Stimulated activated CD8-positive, alpha-beta memory T cell treated with anti-CD3 and anti-CD28 coated beads, Interleukin-15, amount 100 ng/mL, for 4 hours (primary cell): Measurements from ENCODE around the gene URB1.
"Not testable (repeated sequence)": the region's sequence is repeated elsewhere in the genome, so short reads cannot be mapped to it uniquely, and the experiment has no call there.

Experiments
- DNase-seq, 2 donors: peaks; one replicate each; pipeline ENCODE4 v3.0.0-alpha.2; 2020; ENCODE audit warnings: low read depth in 2 of 2

The URB1 gene

DNA sequence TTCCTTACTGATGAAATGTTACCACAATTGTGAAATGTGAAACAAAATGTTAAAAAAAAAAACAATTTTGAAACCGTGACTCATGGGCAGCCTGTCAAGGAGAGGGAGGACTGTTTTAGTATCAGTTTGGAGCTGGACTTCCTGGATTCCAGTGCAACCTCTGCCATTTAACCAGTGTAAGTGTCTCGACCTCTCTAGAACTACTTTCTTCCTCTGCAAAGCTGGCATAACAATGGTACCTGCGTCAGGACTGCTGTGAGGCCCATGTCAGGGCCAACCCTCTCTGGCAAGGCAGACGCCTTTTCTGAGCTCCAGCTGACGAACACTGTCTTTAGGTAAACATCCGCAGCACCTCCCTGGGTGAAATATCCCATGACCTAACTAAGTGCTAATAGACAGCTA is 20.9 kb downstream of the URB1 start:
- no peak for DNase-seq

DNA sequence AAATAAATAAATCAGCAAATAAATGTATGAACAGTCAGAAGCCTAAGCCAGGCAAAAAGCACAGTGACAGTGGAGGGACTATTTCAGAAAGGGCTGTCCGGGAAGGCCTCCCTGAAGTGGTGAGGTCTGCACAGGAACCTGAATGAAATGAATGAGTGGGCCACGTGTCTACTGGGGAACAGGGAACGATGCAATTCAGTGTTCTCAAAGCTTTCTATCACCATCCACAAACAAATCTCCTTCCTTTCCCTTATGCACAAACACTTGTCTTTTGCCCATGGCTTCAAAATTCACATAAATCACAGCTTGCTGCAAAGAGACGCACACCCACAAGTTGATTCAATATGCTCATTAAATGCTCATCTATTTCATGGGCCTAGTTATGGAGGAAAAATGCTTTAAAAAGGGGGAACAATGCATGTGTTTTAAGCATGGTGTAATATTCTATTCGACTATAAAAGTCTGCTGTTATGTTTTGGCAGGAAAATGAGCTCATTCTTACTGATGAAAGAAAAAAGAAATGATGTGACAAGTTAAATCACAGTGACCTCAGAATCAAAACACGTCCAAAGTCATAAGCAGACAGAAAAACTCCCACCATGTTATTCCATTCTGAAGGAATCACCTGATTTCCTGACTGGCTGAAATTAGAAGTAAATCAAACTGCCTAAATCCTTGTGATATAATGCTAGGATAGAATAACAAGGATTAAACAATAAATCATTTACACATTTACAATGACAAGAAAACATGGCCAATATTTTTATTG is 21.6 kb downstream of the URB1 start:
- DNase-seq = no peak

DNA sequence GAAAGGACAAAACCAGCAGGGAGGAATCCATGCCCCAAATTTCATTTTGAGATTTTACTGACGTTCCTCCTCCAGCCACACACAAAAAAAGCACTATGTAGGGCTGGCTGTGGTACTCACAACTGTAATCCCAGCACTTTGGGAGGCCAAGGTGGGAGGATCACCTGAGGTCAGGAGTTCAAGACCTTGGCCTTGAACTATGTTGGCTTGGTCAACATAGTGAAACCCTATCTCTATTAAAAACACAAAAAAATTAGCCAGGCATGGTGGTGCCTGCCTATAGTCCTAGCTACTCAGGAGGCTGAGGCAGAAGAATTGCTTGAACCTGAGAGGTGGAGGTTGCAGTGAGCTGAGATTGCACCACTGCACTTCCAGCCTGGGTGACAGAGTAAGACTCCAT is 23.9 kb downstream of the URB1 start:
- DNase-seq = not testable (repeated sequence)

DNA sequence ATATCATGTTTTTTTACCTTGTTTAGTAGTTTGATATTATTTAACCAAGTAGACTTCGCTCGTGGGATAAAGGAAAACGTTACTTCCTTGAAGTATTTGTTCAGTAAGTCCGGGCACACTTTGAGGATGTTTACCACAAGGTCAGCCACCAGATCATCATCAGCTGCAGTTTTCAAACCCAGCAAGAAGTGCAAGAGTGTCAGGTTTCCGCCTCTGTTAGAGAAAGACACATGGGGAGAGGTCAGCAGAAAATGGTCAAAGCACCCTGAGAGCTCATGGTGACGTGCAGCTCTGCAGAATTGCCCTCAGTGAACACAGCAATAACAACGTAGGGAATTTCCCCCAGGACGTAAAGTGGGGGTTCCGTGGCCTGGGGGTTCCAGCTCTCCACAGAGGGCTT is 24.4 kb downstream of the URB1 start:
- DNase-seq = no peak

DNA sequence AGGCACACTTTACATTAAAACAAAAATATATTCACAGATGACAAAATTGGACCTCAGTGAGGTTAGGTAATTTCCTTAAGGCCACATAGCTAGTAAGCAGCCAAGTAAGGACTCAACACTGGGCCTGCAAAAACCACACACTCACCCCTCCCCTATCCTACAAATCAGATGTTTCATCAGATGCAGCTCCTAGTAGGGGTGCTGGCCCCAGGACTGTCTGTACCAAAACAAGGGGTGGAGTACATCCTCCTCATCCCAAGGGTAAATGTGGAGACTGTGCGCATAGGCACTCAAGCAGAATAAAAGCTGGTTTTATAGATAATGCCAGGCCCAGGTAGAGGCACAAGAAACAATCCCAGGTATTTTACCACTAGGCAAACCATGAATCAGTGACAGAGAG is 25.7 kb downstream of the URB1 start:
- DNase-seq = no peak

DNA sequence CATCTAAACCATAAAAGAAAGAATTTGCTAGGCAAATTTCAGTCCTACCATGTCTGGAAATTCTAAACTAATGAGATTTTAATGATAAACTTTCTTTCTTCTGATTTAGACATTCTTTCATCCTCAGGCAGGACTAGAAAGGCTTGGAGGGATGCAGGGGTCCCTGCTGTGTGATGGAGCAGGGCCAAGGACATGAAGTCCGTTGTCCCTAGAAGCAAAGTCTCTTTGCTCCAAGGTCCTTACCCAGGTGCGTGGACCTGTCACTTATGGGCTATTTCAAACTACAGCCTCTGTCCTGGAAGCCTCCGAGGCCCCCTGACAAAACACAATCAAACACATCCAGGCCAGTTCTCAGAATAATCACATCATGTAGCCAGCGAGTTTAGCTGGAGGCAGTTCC is 26.6 kb downstream of the URB1 start:
- DNase-seq = no peak

DNA sequence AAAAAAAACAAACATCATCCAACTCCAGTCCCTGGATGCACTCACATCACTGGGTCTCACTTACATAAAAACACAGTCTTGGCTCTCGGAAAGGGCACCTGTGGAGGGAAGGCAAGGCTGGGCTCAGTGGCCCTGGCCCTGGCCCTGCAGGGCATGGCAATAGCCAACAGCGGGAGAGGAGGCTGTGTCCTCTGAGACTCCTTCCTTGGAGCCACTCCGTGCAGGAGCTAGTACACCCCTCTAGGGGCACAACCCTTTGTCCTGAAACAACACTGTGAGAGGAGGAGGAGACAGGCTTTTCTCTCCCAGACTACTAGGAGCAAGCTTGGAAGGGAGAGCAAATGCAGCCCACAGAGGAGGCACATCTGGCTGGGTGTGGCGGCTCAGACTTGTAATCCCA is 28.0 kb downstream of the URB1 start:
- DNase-seq = no peak

DNA sequence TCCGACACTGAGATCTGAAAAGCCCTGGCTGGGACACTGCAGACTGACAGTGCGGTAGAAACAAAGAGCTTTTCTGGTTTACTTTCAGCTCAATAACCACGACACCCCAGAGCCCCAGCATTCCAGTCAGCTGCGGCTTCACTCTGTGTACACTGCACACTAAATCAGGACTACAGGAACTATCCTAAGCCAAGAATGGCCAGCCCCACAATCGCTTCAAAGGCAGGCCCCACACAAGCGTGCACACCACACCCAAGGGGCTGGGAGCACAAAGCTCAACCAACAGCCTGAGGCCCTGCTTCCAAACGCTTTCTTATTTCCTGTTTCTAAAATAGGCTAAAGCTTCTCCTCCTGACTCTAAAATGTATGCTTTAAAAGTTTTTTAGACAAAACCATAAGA is 28.4 kb downstream of the URB1 start:
- DNase-seq = no peak

DNA sequence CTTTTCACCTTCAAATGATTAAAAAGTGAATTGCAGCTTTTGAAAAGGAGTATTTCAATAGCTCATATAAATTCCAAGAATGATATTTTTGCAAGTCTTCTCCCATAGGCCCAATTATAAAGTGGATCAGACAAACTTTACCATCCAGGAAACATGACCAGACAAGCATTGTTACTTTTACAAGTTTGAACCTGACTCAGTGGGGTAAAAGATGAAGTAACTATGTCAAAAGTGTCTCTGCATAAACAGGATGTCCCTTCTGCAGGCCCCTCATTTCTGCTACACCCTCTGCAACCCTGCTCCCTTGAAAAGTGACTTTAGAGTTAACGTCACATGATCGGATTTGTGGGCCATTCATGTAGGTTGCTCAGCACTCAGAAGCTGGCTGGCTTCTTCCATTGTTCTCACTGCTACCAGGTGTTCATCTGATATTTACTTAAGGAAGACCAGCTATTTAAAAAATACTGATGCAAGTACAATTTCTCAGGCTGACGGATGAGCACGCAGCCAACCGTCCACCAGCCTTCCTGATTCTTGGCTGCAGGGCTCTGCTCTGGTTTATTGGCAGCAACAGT is 32.3 kb downstream of the URB1 start:
- DNase-seq = no peak

DNA sequence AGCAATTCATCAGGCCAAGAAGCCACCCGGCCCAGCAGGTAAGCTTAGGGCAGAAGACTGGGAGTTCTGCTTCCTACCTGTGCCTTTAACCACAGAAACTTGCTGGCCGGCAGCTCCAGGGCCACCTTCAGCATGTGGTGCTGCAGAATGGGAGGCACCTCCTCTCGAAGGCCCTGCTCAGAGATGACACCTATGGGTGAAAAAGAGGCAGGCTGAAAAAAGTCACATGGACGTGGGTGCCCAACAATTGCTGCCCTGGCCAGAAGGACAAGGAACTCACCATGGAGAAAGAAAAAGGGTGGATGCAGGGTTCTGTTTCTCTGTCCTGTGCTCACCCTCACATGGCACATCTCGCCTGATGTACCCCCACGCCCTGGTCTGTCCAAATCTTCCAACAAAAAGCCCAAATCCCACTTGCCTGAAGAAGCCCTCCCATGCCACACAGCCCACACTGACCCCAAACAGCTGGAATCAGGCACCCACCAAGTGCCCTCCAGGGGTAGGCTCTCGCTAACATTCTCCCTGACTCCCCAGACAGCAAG is 33.0 kb downstream of the URB1 start:
- no peak for DNase-seq

DNA sequence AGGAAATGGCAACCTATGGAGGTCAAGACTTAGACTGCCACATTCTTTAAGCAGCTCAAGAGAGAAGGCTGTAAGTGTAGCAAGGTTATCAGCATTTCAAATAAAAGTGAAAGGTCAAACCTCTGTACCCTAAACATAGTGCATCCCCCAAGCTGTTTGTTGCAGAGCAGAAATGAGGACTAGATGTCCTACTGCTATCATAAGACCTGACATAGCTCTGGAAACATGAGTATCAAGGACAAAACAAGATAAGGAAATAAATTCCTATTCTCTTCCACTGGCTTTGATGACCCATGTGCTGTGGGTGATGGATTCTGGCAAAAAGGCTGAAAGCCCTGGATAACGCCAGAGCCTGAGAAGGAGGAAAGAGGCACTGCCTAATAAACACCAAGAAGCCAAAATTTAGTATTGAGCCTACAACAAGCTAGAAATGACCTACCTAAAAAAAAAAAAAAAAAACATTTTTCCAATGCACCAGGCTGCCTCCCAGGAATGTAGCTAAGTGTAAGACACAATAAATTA is 35.9 kb downstream of the URB1 start:
- no peak for DNase-seq

DNA sequence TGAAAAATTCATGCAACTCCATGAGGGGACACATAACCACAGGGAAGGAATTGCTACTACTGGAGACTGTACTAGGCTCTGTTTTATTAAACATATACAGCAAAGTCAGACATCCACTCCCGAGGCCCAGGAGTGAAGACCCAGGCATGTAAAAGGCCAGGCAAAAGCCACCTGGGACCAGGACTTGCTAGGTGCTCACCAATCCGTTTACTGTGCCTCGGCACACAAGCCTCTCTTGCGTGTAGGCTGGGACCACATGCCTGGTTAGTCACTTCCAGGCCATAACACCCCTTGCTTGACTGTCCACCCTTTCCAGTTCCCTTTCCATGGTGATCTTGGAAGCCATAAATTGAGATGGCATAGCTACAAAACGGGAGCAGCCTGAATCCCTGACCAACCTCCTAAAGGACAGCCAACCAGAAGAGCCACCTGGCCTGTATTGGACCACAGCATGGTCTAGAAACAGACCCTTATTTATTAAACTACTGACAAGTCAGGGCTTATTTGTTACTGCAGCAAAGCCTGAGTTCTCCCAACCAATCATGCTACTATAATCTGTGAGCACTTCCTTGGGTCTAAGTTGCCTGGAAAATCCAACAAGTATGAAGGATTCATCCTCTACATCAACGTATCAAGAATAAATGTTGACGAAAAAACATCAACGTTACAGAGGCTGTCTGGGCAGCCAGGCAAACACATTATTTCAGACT is 39.7 kb downstream of the URB1 start:
- DNase-seq = no peak

DNA sequence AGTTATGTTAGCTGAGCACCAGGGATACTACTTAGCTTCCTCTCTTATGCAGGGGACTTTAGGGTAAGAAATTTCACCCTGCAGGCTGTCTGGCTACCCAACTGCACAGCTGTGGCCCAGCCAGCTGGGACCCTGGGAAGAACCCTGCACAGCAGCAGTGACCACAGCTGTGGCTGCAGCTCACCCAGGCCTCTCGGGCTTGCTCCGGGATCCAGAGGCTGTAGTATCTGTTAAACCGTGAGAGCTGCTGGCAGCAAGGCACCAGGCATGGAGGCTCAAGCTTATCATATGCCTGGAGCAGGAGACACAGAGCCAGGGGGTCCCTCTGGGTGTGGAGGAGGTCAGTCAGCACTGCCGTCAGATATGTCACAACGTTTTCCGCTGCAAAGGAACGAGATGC is 40.3 kb downstream of the URB1 start:
- no peak for DNase-seq

DNA sequence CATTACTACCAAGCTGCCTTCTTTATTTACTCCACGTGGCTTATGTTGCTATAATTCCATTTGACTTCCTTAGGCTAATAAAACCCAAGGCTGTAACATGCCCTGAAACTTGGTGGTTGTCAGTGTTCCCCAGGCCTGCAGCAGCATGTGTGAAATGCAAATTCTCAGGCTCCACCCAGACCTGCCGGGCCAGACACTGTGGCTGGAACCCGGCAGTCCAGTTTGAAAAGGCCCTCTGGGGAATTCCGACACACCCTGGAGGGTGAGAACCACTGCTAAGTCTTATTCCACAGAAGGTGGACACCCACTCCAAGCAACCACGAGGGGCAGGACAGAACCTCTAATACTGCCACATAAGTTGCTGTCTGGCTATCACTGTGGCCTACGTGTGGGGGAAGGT is 41.4 kb downstream of the URB1 start:
- no peak for DNase-seq

DNA sequence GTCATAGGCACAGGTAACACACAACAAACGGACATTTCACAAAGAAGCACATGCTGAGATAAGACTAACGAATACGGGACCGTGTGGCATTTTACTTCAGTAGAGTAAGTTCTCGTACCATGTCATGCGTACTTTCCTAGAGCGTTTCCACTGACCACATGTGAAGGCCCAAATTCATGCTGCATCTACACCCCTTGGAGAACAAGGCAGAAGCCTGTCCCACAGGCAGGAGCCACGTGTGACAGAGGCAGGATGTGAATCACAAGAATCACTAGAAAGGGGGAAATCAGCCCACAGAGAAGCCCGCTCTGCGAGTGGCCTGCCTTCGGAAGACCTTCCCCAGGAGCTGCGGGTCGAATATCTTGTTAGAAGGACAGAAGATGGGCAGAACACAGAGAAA is 41.8 kb downstream of the URB1 start:
- DNase-seq = no peak

DNA sequence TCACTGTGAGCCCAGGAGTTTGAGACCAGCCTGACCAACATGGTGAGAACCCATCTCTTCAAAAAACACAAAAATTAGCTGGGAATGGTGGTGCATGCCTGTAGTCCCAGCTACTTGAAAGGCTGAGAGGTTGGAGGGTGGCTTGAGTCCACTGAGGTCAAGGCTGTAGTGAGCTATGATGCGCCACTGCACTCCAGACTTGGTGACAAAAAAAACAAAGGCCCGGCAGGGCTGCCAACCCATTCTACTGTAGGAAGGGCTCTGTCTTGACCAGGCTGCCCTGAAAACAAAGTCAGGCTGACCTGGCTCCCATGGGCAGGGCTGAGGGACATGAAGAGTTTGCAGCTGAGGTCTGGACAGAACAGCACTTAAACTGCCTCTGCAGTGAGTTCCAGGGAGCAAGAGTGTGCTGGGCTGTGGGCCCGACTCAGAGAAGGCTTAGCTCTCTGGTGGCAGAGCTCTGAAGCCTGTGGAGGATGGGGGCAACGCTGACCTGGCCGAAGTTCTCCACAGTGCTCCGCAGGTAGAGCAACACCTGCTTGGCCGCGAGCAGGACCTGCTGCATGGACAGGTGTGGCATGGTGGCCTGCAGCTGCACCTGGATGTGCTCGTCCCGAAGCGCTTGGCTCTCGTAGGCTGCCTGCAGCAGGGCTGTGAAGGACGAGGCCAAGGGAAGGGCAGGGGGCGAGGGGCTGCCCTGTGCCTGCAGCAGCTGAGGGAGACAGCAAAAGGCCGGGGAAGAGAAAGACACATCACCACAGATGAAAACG is 42.4 kb downstream of the URB1 start:
- DNase-seq = no peak

DNA sequence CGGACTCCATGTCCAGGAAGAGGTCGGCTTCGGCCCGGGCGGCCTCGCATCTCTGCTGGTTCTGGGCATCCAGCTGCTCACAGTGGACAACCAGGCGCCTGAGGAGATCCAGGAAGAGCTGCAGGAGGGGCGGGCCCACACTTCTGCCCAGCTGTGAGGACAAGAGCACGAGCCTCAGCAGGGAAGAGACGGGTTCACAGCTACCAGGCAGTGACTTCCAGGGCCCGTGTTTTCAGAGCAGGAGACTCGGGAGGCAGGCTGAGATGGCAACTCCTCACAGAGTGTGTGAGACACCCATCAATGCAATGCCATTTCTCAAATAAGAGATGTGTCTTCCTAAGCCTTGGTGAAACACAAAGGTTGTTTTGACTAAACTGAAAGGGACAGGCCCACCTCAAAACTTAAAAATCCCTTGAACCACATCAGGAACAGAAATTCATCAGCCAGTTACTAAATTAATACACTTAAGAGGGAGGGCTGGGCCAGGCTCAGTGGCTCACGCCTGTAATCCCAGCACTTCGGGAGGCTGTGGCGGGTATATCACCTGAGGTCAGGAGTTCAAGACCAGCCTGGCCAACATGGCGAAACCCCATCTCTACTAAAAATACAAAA is 43.4 kb downstream of the URB1 start:
- no peak for DNase-seq

DNA sequence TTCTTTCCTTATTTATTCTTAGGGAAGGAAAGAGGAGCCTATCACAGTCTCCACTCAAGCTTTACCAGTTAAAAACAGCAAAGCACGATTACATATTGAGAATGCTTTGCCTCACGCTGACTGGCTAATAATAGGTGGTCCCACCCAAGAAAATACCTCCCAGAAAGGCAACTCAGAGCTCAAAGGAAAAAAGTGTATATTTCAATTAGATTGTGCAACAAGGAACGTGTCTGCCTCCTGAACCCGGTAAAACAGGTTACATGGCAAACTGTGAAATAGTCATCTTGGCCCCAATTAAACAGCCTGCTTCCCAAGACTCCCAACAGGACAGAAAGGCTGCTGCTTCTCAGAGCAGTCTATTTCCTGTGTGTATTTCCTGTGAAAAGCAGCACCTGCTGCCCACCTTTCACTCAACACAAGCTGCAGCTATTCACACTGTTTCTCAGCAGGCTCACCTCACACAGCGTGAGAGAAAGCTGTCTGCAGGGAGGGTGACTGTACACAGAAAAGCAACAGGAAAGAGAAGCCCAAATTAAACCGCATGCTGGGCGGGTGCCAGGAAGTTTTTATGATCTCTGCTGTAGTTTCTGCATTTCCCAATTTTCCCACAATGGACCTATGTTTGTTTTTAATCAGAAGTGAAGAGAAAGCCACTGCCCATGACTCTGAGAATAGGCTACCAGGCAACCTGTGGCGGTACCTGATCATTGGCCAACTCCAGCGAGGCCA is 44.0 kb downstream of the URB1 start:
- DNase-seq = no peak

DNA sequence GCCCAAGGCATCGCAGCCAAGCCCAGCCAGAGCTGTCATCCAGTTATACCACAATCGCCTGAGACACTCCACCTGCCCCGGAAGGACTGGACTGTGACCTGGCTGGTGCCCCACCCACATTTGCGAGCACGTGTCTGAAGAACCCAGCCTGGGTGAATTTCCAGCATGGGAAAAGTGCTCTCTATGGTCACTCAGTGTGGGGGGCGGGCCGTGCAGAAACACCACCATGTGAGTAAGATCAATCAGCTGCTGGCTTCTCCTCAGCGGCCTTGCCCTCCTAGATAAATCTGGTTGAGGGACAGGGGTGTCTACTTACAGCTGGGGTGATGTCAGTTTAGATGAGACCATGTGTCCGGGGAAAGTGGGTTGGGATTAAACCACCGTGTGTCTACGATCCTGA is 44.8 kb downstream of the URB1 start:
- no peak for DNase-seq

DNA sequence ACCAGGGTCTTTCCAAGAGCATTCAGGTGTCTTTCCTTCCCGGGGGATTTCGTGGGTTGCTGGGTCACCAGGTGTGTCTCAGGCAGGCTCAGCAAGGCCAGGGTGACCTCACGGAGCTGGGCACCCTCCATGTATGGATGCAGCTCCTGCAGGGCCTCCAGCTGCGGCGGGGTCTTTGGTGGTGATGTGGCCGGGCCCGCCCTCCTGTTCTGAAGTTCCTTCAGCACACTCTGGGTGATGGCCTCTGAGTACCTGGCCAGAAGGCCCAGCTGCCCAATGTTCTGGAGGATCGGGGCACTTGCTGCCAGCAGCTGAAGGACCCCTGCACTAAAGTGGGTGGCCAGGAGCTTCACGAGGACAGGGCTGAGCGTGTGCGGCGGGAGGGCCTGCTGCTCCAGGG is 45.5 kb downstream of the URB1 start:
- no peak for DNase-seq

DNA sequence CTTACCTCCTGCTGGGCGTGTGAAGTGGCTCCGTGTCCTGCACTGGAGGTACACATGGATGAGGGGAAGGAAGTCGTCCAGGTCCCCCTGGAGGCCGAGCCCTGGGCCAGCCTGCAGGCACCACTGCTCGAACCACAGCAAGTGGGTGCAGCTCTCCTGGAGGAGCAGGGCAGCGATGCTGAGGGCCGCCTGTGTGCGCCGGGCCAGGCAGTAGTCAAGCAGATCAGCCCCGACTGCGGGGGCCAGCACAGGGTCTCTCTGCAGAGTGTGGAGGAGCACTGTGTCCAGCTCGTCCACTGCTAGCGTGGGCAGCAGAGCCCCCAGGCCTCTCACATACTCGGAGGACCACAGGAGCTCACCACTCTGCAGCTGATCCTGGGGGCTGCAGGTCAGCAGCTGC is 45.9 kb downstream of the URB1 start:
- no peak for DNase-seq
